Stimulated activated CD4-positive, alpha-beta T cell treated with anti-CD3 and anti-CD28 coated beads, TNF-alpha, amount 100 ng/mL, for 24 hours (primary cell): ENCODE measurements around the gene SLC44A5.
"Not testable (repeated sequence)": the region's sequence is repeated elsewhere in the genome, so short reads cannot be mapped to it uniquely, and the experiment has no call there.

Source experiments
- DNase-seq, 3 experiments: peaks; one replicate each; pipeline ENCODE4 v3.0.0-alpha.2; 2020; ENCODE audit warnings: low read depth in 3 of 3

SLC44A5 gene

GRCh38 chr1:75275631-75276030 lies 335.3 kb downstream of the SLC44A5 start:
- DNase-seq = no peak

- DNase-seq = no peak
Measured at GRCh38 chr1:75274920-75275506, 335.9 kb downstream of the SLC44A5 start.

- no peak for DNase-seq
Measured at GRCh38 chr1:75273110-75273509, 337.8 kb downstream of the SLC44A5 start.

GRCh38 chr1:75265792-75266191 lies 345.1 kb downstream of the SLC44A5 start:
- no peak for DNase-seq

- DNase-seq = no peak
Measured at GRCh38 chr1:75264112-75264511, 346.8 kb downstream of the SLC44A5 start.

GRCh38 chr1:75263616-75264015 lies 347.3 kb downstream of the SLC44A5 start:
- DNase-seq = not testable (repeated sequence)

- DNase-seq = not testable (repeated sequence)
Measured at GRCh38 chr1:75261946-75262345, 349.0 kb downstream of the SLC44A5 start.

GRCh38 chr1:75258351-75258750 lies 352.6 kb downstream of the SLC44A5 start:
- DNase-seq = no peak

GRCh38 chr1:75257424-75257823 lies 353.5 kb downstream of the SLC44A5 start:
- no peak for DNase-seq

GRCh38 chr1:75250114-75250513 lies 360.8 kb downstream of the SLC44A5 start:
- DNase-seq = not testable (repeated sequence)

- no peak for DNase-seq
Measured at GRCh38 chr1:75245239-75245638, 365.7 kb downstream of the SLC44A5 start.

- DNase-seq = no peak
Measured at GRCh38 chr1:75243124-75243523, 367.8 kb downstream of the SLC44A5 start.

GRCh38 chr1:75237316-75237715 lies 373.6 kb downstream of the SLC44A5 start:
- no peak for DNase-seq

GRCh38 chr1:75234562-75234961 lies 376.4 kb downstream of the SLC44A5 start:
- DNase-seq = no peak

GRCh38 chr1:75233302-75233929 lies 377.5 kb downstream of the SLC44A5 start:
- no peak for DNase-seq

- DNase-seq = no peak
Measured at GRCh38 chr1:75220072-75220471, 390.8 kb downstream of the SLC44A5 start.

GRCh38 chr1:75214017-75214416 lies 396.9 kb downstream of the SLC44A5 start:
- no peak for DNase-seq

GRCh38 chr1:75211648-75212047 lies 399.3 kb downstream of the SLC44A5 start:
- no peak for DNase-seq

GRCh38 chr1:75208862-75209261 lies 402.1 kb downstream of the SLC44A5 start:
- no peak for DNase-seq

GRCh38 chr1:75203415-75204277 lies 407.3 kb downstream of the SLC44A5 start:
- DNase-seq = no peak

GRCh38 chr1:75202751-75203150 lies 408.2 kb downstream of the SLC44A5 start:
- no peak for DNase-seq

- DNase-seq = no peak
Measured at GRCh38 chr1:75198761-75199160, 412.2 kb downstream of the SLC44A5 start.

GRCh38 chr1:75198163-75198562 lies 412.8 kb downstream of the SLC44A5 start:
- no peak for DNase-seq
